GM18498 (cell line): ENCODE data around the gene PRDM7.
A peak's percentile ranks its signal among the peaks of the same experiment; 100 is the strongest.
"Not testable (repeated sequence)": the region's sequence is repeated elsewhere in the genome, so short reads cannot be mapped to it uniquely, and the experiment has no call there.

Source experiments
- ATAC-seq: cut with Tn5 transposase; IDR thresholded peaks from one replicate; pipeline ENCODE4 v1.9.1; 2021; ENCODE audit warnings: mild to moderate bottlenecking, moderate library complexity; ENCODE audit not compliant: unreplicated experiment

Gene PRDM7

DNA sequence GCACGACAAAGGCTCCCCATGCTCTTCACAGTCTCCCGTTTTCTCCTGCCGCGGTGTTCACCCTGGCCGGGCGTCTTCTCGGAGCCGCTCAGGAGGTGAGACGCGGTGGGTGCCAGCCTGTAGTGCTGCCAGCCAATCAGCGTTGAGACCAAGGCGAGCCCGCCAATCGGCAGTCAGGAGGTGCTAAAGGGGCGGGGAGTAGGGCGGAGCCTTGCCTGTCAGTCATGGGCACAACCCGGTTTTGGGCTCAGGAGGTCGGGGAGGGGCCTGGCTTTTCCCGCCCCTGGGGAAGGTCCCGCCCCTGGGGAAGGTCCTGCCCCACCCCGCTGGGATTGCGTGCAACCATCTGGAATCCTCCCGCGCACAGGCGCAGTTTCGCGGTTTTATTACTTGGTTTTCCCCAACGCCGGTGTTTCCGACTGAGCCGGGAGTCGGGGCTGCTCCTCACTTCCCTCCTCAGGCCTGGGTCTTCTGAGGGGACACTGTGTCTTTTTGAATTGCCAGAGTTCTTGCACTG lies at the start of gene PRDM7:
PRDM7 (minus strand) TSS at position 92 of the 517 bp plus-strand sequence. CDS start 1,421 bp downstream, outside the sequence.
- peak; percentile 94 for ATAC-seq

GRCh38 chr16:90121846-90122245 lies 44.7 kb upstream of the PRDM7 start:
- ATAC-seq = not testable (repeated sequence)

- ATAC-seq = not testable (repeated sequence)
These were observed 30.5 kb upstream of the PRDM7 start for GRCh38 chr16:90107617-90108016.

DNA sequence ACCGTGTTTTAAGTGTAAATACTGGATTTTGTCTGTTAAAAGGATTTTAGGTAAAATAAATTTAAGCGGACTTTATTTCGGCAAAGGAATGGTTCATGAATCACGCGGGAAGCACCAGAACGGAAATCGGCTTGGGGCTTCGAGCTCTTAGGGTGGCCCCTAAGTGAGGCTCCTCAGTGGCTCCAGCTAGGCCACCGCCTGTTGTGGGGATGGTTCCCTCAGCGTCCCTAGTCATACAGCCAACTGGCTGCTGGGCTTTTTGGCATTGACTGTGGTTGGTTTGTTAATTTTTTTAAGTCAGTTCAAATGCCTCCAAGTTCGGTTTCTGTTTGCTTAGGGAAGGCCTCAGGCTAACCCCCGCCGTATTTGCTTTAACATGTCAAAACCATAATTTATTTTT lies 29.9 kb upstream of the PRDM7 start:
- ATAC-seq = not testable (repeated sequence)

DNA sequence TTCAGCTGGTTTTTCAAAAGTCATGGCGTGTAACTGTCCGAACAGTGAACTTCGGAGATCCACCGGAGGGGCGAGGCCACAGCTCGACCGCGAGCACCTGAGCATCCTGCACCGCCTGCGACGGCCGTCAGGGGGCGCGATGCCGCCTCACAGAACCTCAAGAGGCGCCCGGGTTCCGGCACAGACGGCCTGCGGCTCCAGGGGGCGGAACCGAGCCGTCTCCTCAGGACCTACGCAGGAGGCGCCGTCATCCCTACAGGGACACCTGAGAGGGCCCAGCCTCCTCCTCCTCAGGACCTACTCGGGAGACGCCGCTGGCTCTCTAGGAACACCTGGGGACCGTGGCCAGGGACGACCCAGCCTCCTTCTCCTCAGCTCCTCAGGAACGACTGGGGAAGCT lies 29.1 kb upstream of the PRDM7 start:
- ATAC-seq = not testable (repeated sequence)

- not testable (repeated sequence) for ATAC-seq
These were observed 27.6 kb upstream of the PRDM7 start for GRCh38 chr16:90104725-90105124.

GRCh38 chr16:90102086-90102884 lies 25.2 kb upstream of the PRDM7 start:
- ATAC-seq = not testable (repeated sequence)

GRCh38 chr16:90101332-90101731 lies 24.2 kb upstream of the PRDM7 start:
- not testable (repeated sequence) for ATAC-seq

DNA sequence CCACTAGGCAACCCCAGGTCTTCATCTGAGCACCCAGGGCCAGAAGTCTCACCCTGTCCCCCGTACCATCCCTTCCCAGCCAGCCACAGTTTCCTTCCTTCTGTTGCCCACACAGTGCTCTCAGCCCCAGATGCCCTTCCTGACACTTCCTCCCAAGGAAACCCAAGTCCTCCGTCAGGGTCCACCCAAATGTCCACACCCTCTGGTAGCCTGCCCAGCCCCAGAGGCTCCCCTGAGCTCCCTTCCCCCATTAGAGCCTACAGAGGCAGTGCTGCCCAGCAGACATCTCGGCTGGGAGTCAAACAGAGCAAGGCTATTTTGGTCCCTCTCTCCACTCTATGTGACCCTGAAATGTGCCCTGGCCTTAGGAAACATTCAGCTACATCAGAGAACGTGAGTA lies 23.7 kb upstream of the PRDM7 start:
- ATAC-seq = not testable (repeated sequence)

DNA sequence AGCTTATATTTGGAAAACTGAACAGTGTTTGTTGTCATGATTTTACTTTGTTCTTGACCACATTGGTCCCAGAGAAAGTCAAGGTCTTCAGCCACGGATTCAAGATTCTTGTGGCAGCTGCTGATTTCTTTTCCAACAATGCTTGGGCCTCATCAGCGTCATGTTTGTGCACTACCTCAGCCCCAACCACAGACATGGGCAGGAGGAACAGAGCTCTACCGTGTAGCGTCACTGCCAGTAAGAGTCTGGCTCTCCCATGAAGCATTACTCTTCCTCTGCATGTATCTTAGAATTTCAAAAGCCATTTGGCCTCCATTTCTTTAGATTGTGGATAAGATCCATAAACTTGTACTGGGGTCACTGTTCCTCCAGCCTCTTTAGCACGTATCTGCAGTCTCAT lies 23.1 kb upstream of the PRDM7 start:
- not testable (repeated sequence) for ATAC-seq

GRCh38 chr16:90098936-90099335 lies 21.8 kb upstream of the PRDM7 start:
- not testable (repeated sequence) for ATAC-seq

DNA sequence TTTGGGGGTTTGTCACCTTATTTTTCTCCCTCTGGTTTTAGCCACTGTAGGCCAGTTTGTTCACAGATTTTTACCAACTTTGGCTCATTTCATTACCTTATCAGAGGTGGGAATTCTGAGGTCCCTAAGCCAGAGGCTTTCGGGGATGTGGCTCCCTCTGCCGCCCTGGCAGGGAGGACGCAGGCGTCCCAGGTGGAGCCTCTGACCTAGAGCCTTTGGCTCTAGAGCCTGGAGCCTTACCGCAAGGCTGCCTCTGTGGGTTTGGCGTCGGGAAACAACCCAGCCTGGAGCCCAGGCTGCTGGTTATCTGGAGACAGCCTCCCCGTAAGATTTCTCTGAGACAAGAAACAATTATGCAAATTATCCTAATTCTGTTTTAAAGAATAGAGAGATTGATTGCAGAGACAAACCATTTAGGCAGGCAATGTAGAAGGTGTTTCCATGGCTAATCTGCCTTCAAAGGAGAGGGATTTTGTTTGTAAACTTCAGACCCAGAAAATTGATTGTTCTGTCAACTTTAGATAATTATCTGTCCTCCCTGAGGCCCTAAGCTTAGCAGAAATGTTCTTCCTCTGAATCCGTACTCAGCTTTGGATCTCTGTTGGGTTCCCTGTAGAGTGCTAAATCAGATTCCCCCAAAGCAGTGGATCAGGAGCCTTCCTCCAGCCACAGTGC lies 20.0 kb upstream of the PRDM7 start:
- not testable (repeated sequence) for ATAC-seq

- ATAC-seq = not testable (repeated sequence)
These were observed 17.7 kb upstream of the PRDM7 start for GRCh38 chr16:90094791-90095190.

GRCh38 chr16:90094296-90094695 lies 17.2 kb upstream of the PRDM7 start:
- not testable (repeated sequence) for ATAC-seq

DNA sequence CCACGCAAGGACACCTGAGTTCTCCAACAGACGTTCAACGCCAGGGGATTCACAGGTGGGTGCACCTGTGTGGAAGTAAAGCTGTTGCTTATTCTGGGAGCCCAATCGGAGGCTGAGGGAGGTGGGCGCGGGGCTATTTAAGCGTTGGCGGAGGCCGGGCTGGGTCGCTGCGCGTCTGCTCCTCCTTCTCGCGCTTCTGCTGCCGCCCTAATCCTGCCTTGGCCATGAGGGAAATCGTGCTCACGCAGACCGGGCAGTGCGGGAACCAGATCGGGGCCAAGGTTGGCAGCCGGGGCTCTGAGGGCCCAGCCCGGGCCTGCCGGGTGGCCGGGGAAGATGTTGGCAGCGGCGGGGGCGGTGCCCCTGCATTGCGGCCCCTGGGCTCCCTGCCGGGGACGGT lies 16.7 kb upstream of the PRDM7 start:
- not testable (repeated sequence) for ATAC-seq

GRCh38 chr16:90092781-90093180 lies 15.7 kb upstream of the PRDM7 start:
- ATAC-seq = not testable (repeated sequence)

DNA sequence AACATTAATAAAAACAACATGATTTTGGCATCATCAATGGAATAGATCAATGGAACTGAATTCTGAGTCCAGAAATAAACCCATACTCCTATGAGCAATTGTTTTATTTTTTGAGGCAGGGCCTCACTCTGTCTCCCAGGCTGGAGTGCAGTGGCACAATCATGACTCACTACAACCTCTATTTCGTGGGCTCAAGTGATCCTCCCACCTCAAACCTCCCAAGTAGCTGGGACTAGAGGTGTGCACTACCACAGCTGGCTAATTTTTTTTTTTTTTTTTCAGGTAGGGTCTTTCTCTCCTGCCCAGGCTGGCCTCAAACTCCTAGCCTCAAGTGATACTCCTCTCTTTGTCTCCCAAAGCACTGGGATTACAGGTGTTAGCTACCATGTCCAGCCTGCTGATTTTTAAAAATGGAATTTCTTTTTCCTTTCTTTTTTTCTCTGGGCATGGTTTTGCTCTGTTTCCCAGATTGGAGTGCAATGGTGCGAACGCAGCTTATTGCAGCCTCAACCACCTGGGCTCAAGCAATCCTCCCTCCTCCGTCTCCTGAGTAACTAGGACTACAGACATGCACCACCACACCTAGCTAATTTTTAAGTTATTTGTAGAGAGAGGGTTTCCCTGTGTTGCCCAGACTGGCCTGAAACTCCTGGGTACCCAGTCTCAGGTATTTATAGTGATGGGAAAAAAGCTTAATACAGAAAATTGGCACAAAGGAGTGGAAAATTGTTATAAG lies 7.3 kb upstream of the PRDM7 start:
- ATAC-seq = no peak

- no peak for ATAC-seq
These were observed 6.0 kb upstream of the PRDM7 start for GRCh38 chr16:90083139-90083538.

DNA sequence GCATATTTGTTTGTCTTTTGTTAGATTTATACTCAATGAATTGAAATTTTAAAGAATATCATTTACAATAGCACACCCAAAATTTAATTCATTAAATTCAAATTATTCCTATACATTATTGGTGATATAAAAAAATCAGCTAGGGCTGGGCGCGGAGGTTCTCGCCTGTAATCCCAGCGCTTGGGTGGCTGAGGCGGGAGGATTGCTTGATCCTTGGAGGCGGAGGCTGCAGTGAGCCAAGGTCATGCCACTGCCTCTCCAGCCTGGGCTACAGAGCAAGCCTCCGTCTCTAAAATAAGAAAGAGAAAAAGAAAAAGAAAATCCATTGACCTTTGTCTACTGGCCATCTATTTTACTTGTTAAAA lies 4.5 kb upstream of the PRDM7 start:
- ATAC-seq = no peak

GRCh38 chr16:90078579-90078895 lies 1.4 kb upstream of the PRDM7 start:
- no peak for ATAC-seq
